Amniotic stem cell (primary cell): ENCODE results near the gene NR1D1.
"Not testable (repeated sequence)": the region's sequence is repeated elsewhere in the genome, so short reads cannot be mapped to it uniquely, and the experiment has no call there.

Experiments
- DNase-seq: peaks from one replicate; lab custom pipeline; 2025; lab: John Stamatoyannopoulos, UW

NR1D1 gene

GRCh38 chr17:40100419-40100668 lies at the start of gene NR1D1:
Gene NR1D1 (minus strand): TSS chr17:40100589. CDS start chr17:40100094, 495 bp downstream.
- DNase-seq, result no peak

DNA sequence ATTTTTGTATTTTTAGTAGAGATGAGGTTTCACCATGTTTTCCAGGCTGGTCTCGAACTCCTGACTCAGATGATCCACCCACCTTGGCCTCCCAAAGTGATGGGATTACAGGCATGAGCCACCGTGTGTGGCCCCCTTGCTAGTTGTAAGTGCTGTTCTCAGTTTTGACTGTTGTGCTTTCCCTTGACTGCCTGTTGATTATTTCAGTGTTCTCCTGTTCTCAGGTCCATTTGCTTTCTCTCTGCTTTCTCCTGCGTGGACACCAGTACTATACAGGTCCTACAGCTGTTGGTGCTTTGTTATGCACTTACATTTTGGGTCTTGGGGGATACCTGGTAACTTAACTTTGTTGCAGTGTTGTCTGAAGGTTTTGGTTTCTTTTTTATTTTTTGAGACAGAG lies 48.1 kb upstream of the NR1D1 start:
- DNase-seq, result no peak

- DNase-seq, result no peak
Observed at GRCh38 chr17:40145476-40145875, 45.1 kb upstream of the NR1D1 start.

GRCh38 chr17:40143166-40143565 lies 42.8 kb upstream of the NR1D1 start:
- DNase-seq, result not testable (repeated sequence)

DNA sequence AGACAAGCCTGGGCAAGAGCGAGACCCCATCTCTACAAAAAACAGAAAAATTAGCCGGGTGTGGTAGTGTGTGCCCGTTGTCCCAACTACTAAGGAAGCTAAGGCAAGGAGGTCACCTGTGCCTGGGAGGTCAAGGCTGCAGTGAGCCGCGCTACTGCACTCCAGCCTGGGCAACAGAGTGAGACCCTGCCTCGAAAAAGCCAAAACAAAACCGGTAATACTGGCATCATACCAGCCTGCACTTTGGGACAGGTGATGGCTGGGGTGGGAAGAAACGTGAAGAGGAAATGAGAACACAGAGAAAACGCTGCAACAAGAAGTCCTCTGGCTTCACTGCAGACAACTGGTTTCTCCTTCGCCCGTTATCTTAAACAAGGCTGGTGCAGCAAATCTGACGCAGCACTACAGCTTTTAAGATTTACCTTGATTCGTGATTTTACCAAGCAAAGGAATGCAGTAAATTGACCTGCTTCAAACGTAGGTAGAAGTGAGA lies 39.2 kb upstream of the NR1D1 start:
- no peak for DNase-seq

DNA sequence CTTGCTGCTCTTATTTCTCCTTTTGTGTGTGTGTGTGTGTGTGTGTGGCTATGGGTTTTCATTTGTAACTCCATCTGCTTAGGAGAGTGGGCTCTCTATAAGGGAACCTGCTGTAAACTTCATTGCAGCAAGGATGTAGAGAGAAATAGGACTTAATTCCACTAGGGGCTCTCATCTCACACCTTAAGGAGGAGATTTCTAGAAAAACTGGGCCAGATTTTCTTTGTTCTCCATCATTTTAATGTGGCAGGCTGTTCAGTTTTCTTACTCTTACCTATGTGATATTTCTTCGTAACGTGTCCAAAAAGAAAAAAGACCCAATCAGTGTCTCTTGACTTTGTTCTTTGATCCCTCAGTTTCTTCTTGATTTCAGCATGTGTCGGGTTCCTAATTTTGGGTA lies 35.4 kb upstream of the NR1D1 start:
- no peak for DNase-seq

DNA sequence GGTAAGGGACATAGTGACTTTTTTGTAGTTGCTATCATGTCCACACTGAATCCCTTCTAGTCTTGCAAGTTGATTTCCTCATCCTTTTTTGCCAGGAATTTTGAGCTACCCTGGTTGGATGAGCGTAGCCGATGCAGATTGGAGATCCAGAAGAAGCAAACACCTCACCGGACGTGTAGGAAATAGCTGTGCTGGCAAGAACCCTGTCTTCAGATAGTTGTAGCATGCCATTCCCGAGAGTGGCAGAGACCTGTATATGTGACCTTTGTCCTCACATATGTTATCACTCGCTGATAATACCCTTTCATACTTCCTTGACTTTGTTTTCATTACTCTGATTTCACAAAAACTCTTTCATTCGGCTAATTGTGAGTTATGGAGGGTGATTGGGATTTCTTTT lies 33.8 kb upstream of the NR1D1 start:
- no peak for DNase-seq

DNA sequence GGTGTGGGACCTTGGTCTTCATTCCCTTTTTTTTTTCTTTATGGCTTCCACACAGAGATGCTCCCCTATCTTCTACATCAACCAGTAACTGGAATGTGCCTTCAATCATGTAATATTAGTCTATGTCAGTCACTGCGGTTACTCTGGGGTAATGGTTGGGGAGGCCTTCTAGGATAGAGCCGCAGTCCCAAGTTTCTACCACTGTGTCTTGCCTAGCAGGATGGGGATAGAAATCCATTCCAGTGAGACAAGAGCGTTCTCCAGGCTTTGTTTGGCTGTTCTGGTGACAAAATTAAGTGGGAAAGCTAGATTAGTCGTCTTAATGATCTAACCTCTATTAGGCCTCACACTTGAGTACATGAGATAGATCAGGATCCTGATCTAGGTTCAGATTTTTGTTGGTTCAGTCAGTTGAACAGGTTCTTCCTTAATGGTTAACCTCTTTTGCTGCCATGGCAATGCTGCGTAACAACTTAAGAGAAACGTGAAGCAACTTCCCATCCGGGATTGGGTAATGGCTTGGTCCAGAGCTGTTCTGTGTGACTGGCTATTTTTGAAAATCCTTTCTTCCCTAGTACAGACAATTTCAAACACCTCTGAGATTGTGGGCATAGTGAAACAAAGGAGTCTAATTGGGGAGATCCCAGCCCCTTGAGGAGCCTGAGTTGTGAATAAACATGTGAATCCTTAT lies 30.1 kb upstream of the NR1D1 start:
- no peak for DNase-seq

DNA sequence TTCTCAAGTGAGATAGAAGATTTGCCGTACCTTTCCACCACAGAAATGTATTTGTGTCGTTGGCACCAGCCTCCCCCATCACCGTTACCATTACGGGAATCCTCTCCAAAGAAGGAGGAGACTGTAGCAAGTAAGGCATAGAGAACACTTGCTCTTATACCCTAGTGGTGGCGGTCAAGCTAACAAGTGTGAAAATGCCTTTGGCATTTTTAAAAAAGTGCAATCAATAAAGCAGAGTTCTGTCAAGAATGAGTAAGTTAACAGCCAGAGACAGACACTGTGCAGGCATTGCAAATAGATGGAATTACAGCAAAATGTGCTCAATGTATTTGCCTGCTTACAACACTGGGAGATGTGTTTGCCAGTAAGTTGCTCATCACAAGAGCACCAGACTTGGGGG lies 29.1 kb upstream of the NR1D1 start:
- no peak for DNase-seq

DNA sequence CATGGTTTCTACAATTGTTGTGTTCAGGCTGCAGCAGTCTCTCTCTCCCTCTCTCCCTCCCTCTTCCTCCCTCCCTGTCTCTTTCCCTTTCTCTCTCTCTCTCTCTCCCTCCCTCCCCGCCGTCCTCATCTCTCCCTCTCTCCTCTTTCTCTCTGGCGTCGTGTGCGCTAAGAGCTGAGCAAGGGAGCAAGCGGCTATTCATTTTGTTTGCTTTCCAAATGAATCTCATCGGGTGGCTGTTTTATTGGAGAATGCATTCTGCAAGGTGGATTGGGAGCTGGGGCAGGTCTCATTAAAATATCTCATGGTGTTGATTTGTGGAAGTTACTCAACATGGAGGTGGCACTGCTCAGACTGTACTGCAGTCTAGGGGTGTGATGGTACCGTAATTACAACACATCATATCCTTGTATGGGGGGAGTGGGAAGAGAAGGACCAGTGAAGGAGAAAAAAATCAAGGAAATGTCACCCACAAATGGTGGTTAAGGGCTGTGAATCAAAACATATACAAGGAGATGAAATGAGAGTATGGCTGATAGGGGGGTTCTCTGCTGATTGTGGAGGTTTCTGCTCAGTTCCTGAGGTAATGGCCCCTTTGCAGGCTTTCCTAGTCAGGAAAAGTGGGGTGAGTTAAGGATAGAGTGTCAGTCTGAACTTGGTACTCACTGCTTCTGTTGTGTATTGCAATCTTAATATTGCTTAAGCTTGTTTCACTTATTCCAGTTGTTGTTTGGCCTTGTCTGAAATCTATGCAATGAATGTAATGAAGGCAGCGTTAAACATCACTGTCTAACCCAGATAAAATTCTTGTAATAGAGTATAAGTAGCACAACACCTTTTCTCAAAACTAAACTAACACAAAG lies 24.1 kb upstream of the NR1D1 start:
- DNase-seq, result no peak

DNA sequence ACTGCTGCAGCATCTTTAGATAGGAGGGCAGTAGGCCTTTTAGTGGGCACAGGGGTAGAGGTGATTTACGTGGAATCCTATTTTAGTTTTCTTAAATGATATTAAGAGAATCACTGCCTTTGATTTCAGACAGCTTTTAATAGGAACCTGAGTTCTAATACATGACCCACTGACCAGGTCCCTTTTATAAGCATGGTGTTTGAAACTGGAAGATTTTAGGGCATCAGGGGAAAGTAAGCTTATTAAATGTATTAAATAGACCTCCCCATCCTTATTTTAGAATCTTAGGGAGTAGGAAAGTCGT lies 23.4 kb upstream of the NR1D1 start:
- DNase-seq, result no peak

- DNase-seq, result no peak
Observed at GRCh38 chr17:40122999-40123810, 22.8 kb upstream of the NR1D1 start.

GRCh38 chr17:40122136-40122998 lies 22.0 kb upstream of the NR1D1 start:
- no peak for DNase-seq

DNA sequence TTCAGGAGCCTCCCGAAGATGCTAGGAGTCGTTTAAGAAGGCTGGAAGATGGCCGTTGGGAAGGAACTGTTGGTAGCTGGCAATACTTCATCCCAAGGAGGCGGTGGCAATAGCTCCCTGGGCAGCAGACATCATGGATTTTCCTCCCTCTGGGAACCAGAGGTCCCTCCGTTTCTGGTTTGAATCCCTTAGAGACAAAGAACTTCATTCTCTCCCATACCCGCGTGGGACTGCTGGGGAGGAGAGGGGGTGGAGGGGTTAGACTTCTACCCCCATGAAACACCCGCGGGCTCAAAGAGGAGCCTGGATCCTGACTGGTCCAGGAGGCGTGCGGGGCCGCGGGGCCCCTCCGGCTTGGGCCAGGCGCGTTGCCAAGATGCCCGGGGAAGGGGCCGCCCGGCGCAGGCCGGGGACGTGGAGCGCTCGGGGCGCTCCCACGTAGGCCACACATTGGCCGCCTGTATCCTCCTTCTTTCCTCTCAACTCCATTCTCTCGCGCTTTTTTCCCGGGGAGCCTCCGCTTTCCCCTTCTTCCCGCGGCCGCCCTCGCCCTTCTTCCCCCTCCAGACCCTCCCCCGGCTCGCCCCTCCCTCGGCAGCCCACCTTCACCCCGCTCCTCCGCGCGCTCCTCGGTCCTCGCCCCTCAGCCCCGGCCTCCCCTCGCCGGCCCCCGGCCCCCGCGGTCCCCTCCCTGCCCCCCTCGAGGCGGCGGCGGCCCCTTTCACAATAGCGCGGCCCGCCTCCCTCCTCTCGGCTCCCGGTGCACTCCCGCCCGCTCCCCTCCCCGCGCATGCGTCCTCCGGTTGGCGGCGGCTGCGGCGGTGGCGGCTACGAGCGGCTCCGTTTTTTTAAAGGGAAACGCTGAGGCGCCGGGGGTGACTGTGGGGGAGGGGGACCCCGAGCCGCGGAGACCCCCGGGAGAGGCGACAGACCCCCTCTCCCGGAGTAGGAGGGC lies 21.1 kb upstream of the NR1D1 start, which contains the start of gene MSL1:
Gene MSL1, plus strand, starts transcription at position 791 of the 955 bp plus-strand sequence. CDS start 642 bp downstream, outside the sequence.
- DNase-seq, result peak; percentile 57

- DNase-seq, result no peak
Observed at GRCh38 chr17:40115101-40115436, 14.7 kb upstream of the NR1D1 start.

- no peak for DNase-seq
Observed at GRCh38 chr17:40113907-40114245, 13.5 kb upstream of the NR1D1 start.

DNA sequence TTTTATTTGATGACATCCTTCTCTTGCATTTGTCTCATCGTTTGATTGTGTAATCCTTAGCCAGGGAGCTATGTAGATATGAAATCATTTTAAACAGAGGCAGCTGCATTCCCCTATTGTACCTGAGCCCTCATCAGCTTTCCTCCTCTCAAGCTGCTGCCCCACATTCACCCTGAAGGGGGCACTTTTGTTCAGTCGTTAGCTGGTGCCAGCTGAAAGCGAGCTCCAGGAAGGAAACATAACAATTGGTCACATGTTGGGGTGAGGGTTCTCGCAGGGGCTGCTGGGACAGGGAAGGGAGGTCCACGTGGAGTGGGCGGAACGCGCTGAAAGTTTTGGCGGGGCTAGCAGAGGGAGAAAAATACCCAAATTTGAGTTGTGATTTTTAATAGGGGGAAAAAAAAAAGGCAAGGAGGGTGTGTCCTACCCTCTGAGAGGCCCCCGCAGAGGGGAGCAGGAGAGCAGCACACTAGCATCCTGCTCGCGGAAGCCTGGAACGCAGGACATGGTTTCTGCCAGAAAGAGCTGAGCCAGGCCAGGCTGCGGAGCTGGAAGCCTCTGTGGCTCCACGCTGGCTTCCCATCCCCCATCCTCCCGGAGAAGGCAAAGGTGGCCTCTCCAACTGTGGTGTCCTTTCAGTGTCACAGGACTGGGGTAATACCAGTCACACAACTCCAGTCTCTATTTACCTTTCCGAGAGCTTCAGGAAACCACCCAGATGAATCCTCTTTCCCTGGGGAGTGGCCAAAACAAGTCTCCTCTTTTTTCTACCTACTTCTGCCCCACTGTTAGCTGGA lies 12.9 kb upstream of the NR1D1 start:
- DNase-seq, result peak; percentile 92

- no peak for DNase-seq
Observed at GRCh38 chr17:40112718-40113109, 12.3 kb upstream of the NR1D1 start.

- no peak for DNase-seq
Observed at GRCh38 chr17:40112191-40112711, 11.9 kb upstream of the NR1D1 start.
